Measurements from ENCODE around the gene HP. TPM values are rescaled to one million over a fixed set of nuclear protein-coding genes. Genes with fewer than 3 reads are reported as not detected.
A peak's percentile ranks its signal among the peaks of the same experiment; 100 is the strongest.
"Not testable (repeated sequence)": the region's sequence is repeated elsewhere in the genome, so short reads cannot be mapped to it uniquely, and the experiment has no call there.

The HP gene
- 10 to 100 TPM in 2 of 4 donors, 1 to 10 TPM in 1, under 1 TPM in 1; 0.77 to 23.8 (median 10.6) TPM for total RNA-seq

- H3K9me3 ChIP-seq; H3K4me1 ChIP-seq; H3K27ac ChIP-seq; H3K27me3 ChIP-seq; H3K4me3 ChIP-seq; H3K36me3 ChIP-seq; DNase-seq; intact Hi-C loops (cut with DNase I; ENCODE audit: low total_unique reads): not testable (repeated sequence)
Observed at GRCh38 chr16:72054254-72054847, at the start of gene HP. HP (plus strand) TSS chr16:72054505; CDS start chr16:72054653, 148 bp downstream.

GRCh38 chr16:72008065-72008423 lies 46.3 kb upstream of the HP start:
- H3K4me1 ChIP-seq; H3K36me3 ChIP-seq; H3K9me3 ChIP-seq; DNase-seq; H3K27me3 ChIP-seq; intact Hi-C loops (cut with DNase I; ENCODE audit: low total_unique reads): not testable (repeated sequence)
- H3K27ac ChIP-seq: peak overlapping the region; percentile 9 to 38
- H3K4me3 ChIP-seq: peak overlapping the region; percentile 20 to 70

- intact Hi-C loops (cut with DNase I; ENCODE audit: low total_unique reads): no loop called here
- H3K36me3 ChIP-seq: no peaks in the 10 kb centered on the region
- TF ChIP-seq POLR2A (IDR thresholded peaks at IDR 0.05) (peak; percentile 18 to 30), CTCF (IDR thresholded peaks at IDR 0.05) (peak in 3 of 4 experiments; percentile 22 to 37 (median 28))
- H3K27me3 ChIP-seq: no peaks in the 10 kb centered on the region
- peaks cover 0 to 3% of the 10 kb centered on the region in 2 donors for H3K4me1 ChIP-seq
- peak within 1 kb of the TSS; percentile 69 to 70 for H3K4me3 ChIP-seq
- DNase-seq: peak; percentile 96 to 97
- peak within 1 kb of the TSS; percentile 38 to 50 for H3K27ac ChIP-seq
- no peaks in the 10 kb centered on the region for H3K9me3 ChIP-seq
Observed at GRCh38 chr16:72008424-72009216, 45.7 kb upstream of the HP start, which contains the start of gene DHODH. DHODH (plus strand) TSS chr16:72008744; CDS start chr16:72008765, 21 bp downstream.

GRCh38 chr16:72009779-72010178 lies 44.5 kb upstream of the HP start:
- Histone ChIP-seq H3K36me3 (no peaks in the 10 kb centered on the region), H3K9me3 (no peaks in the 10 kb centered on the region), H3K27me3 (no peaks in the 10 kb centered on the region), H3K4me1 (peaks cover 0 to 7% of the 10 kb centered on the region in 2 donors), H3K27ac (no peak overlapping the region), H3K4me3 (no peak overlapping the region)
- no peak for DNase-seq
- intact Hi-C loops (cut with DNase I; ENCODE audit: low total_unique reads): no loop called here
- TF ChIP-seq POLR2A (IDR thresholded peaks at IDR 0.05) (no peak), CTCF (IDR thresholded peaks at IDR 0.05) (no peak)

- Histone ChIP-seq H3K27ac (no peak overlapping the region), H3K27me3 (no peaks in the 10 kb centered on the region), H3K9me3 (no peaks in the 10 kb centered on the region), H3K4me3 (no peak overlapping the region), H3K4me1 (peaks cover 0 to 7% of the 10 kb centered on the region in 2 donors), H3K36me3 (no peaks in the 10 kb centered on the region)
- TF ChIP-seq POLR2A (IDR thresholded peaks at IDR 0.05) (no peak), CTCF (IDR thresholded peaks at IDR 0.05) (no peak)
- intact Hi-C loops (cut with DNase I; ENCODE audit: low total_unique reads): no loop called here
- no peak for DNase-seq
Observed at GRCh38 chr16:72012607-72013006, 41.7 kb upstream of the HP start.

- H3K4me1 ChIP-seq: peaks cover 0 to 7% of the 10 kb centered on the region in 2 donors
- TF ChIP-seq CTCF (IDR thresholded peaks at IDR 0.05): no peak
- TF ChIP-seq POLR2A (IDR thresholded peaks at IDR 0.05): no peak
- H3K36me3 ChIP-seq: no peaks in the 10 kb centered on the region
- intact Hi-C loops (cut with DNase I; ENCODE audit: low total_unique reads): no loop called here
- peak overlapping the region; percentile 34 to 46 for H3K27ac ChIP-seq
- H3K4me3 ChIP-seq: no peak overlapping the region
- DNase-seq: peak; percentile 38 to 43
- H3K9me3 ChIP-seq: no peaks in the 10 kb centered on the region
- no peaks in the 10 kb centered on the region for H3K27me3 ChIP-seq
Observed at GRCh38 chr16:72013389-72013788, 40.9 kb upstream of the HP start.

All from uterus (tissue), 4 donors.